Measurements from ENCODE around the gene ESYT2. TPM values are rescaled to one million over a fixed set of nuclear protein-coding genes. Genes with fewer than 3 reads are reported as not detected.
A peak's percentile ranks its signal among the peaks of the same experiment; 100 is the strongest.
"Not testable (repeated sequence)": the region's sequence is repeated elsewhere in the genome, so short reads cannot be mapped to it uniquely, and the experiment has no call there.

Gene ESYT2
- polyA plus RNA-seq (37.5 to 45.9 TPM (median 43.3 TPM) in 3 replicates), polyA minus RNA-seq (40.8 to 60.4 TPM (median 48.7 TPM) in 3 replicates)
- polyA plus RNA-seq (2011; ENCODE audit: low read depth), result 25.0 TPM
- 20.4 and 30.4 TPM in 2 replicates for polyA plus RNA-seq (2011; cell fraction: cytosol; rRNA removed)
- 48.0 and 55.0 TPM in 2 replicates for polyA plus RNA-seq (2011; cell fraction: nucleus; rRNA removed)
- 28.8 and 38.8 TPM in 2 replicates for polyA plus RNA-seq (2012; ENCODE audit: low replicate concordance)
- 53.3 TPM for polyA minus RNA-seq (2011; cell fraction: cytosol; rRNA and poly(A)+ RNA removed)
- 70.4 and 102 TPM in 2 replicates for polyA minus RNA-seq (2011; cell fraction: nucleus; rRNA and poly(A)+ RNA removed)

GRCh38 chr7:158829342-158830210 is at the start of gene ESYT2:
TSS of gene ESYT2 (minus strand) at chr7:158829509. CDS start at chr7:158829418, 91 bp downstream.
- H3K4me1 ChIP-seq (ENCODE audit: control insufficient read depth, extremely low read depth, insufficient read depth, low read length), result peaks cover 14% of the 10 kb centered on the region
- H3K9ac ChIP-seq (ENCODE audit: control insufficient read depth, extremely low read depth, insufficient read depth, low read length), result peak within 1 kb of the TSS; percentile 90
- H3K27me3 ChIP-seq (ENCODE audit: control insufficient read depth, extremely low read depth, insufficient read depth, low read length), result no peaks in the 10 kb centered on the region
- H2AFZ ChIP-seq (ENCODE audit: control insufficient read depth, low read length), result peak within 1 kb of the TSS; percentile 86
- no peaks in the 10 kb centered on the region for H3K9me1 ChIP-seq (ENCODE audit: control insufficient read depth, extremely low read depth, insufficient read depth, low read length)
- peak; percentile 9 to 38 (median 10) for TF ChIP-seq CTCF (optimal IDR thresholded peaks at IDR 0.05 in 1 of 3, IDR thresholded peaks at IDR 0.05 in 1 of 3, conservative IDR thresholded peaks at IDR 0.05 in 1 of 3; ENCODE audit: extremely low read depth in 1 of 3, insufficient read depth in 2 of 3, low read length in 3 of 3)
- TF ChIP-seq EZH2 (IDR thresholded peaks at IDR 0.05; ENCODE audit: low read length), result no peak
- peak within 1 kb of the TSS; percentile 87 for H3K27ac ChIP-seq (ENCODE audit: control insufficient read depth, insufficient read depth, low read length)
- FAIRE-seq, result no peak
- peak within 1 kb of the TSS; percentile 75 for H3K4me2 ChIP-seq (ENCODE audit: control insufficient read depth, extremely low read depth, insufficient read depth, low read depth, low read length)
- peak within 1 kb of the TSS; percentile 73 to 98 (median 83) for H3K4me3 ChIP-seq (ENCODE audit: control insufficient read depth in 2 of 3, extremely low read depth in 1 of 3, insufficient read depth in 2 of 3, low read depth in 1 of 3, low read length in 3 of 3)
- H4K20me1 ChIP-seq (ENCODE audit: control insufficient read depth, extremely low read depth, insufficient read depth, low read length), result no peaks in the 10 kb centered on the region
- no peak for DNase-seq (ENCODE audit: low read depth, low spot score)
- H3K36me3 ChIP-seq (ENCODE audit: control insufficient read depth in 2 of 2, extremely low read depth in 1 of 2, insufficient read depth in 2 of 2, low read length in 2 of 2), result no peaks in the 10 kb centered on the region
- H3K9me3 ChIP-seq (ENCODE audit: control insufficient read depth, low read depth, low read length), result no peaks in the 10 kb centered on the region
- H3K79me2 ChIP-seq (ENCODE audit: control insufficient read depth, insufficient read depth, low read length), result peaks cover 42% of the 10 kb centered on the region
- dilution Hi-C loops (cut with MboI; ENCODE audit: extremely low pct_ligation_motif_present, low sequenced_read_pairs), result no loop called here

GRCh38 chr7:158878151-158879079 is 49.1 kb upstream of the ESYT2 start:
- H3K4me2 ChIP-seq (ENCODE audit: control insufficient read depth, extremely low read depth, insufficient read depth, low read depth, low read length); H3K36me3 ChIP-seq (ENCODE audit: control insufficient read depth in 2 of 2, extremely low read depth in 1 of 2, insufficient read depth in 2 of 2, low read length in 2 of 2); H3K9me1 ChIP-seq (ENCODE audit: control insufficient read depth, extremely low read depth, insufficient read depth, low read length); dilution Hi-C loops (cut with MboI; ENCODE audit: extremely low pct_ligation_motif_present, low sequenced_read_pairs); H3K79me2 ChIP-seq (ENCODE audit: control insufficient read depth, insufficient read depth, low read length); H3K27me3 ChIP-seq (ENCODE audit: control insufficient read depth, extremely low read depth, insufficient read depth, low read length); H3K9ac ChIP-seq (ENCODE audit: control insufficient read depth, extremely low read depth, insufficient read depth, low read length); DNase-seq (ENCODE audit: low read depth, low spot score); H2AFZ ChIP-seq (ENCODE audit: control insufficient read depth, low read length); H3K27ac ChIP-seq (ENCODE audit: control insufficient read depth, insufficient read depth, low read length); H3K9me3 ChIP-seq (ENCODE audit: control insufficient read depth, low read depth, low read length); H3K4me3 ChIP-seq (ENCODE audit: control insufficient read depth in 2 of 3, extremely low read depth in 1 of 3, insufficient read depth in 2 of 3, low read depth in 1 of 3, low read length in 3 of 3); FAIRE-seq; H4K20me1 ChIP-seq (ENCODE audit: control insufficient read depth, extremely low read depth, insufficient read depth, low read length); H3K4me1 ChIP-seq (ENCODE audit: control insufficient read depth, extremely low read depth, insufficient read depth, low read length): not testable (repeated sequence)
